AG04449 (cell line): ENCODE results near the gene EPC1.

ENCODE experiments used
- CTCF ChIA-PET: fragments of 350-600 bp; formaldehyde crosslinking; extraction: SDS; loops from one replicate; lab custom pipeline; 2021; ENCODE audit warnings: antibody characterized with exemption; lab: Yijun Ruan, JAX
- POLR2A ChIA-PET: fragments of 400-600, 350-600 bp; formaldehyde crosslinking; extraction: SDS; loops from one replicate; lab custom pipeline; 2020; ENCODE audit warnings: antibody characterized with exemption, inconsistent platforms; lab: Yijun Ruan, JAX
- DNase-seq: peaks from one replicate; pipeline ENCODE4 v3.0.0-alpha.2; 2010; ENCODE audit warnings: low read depth, low spot score
- H3K4me3 ChIP-seq: 2 replicates; pipeline ENCODE4 v1.5.1; 2011; ENCODE audit warnings: low read depth, mild to moderate bottlenecking, control low read depth, low read length
- CTCF ChIP-seq: IDR thresholded peaks from one replicate; pipeline ENCODE4 v1.5.1; 2011; ENCODE audit warnings: mild to moderate bottlenecking, moderate library complexity, low read length, control low read depth, inconsistent platforms; ENCODE audit not compliant: insufficient read depth; ENCODE audit errors: missing control alignments

EPC1 gene

GRCh38 chr10:32333849-32334248 is 13.1 kb downstream of the EPC1 start:
- ChIA-PET CTCF (interaction anchor here (0.9 to 5.4 kb wide), 2 partner anchors 11 to 158 kb away, joined by 3 to 46 read pairs; no protein-coding TSS in a partner anchor), POLR2A (no interaction called here)
- DNase-seq, result no peak
- no peak overlapping the region for H3K4me3 ChIP-seq
- no peak for TF ChIP-seq CTCF

- H3K4me3 ChIP-seq, result no peak overlapping the region
- TF ChIP-seq CTCF, result no peak
- CTCF ChIA-PET, result no interaction called here
- POLR2A ChIA-PET, result no interaction called here
- no peak for DNase-seq
These were observed 14.6 kb downstream of the EPC1 start for GRCh38 chr10:32332299-32332750.

- H3K4me3 ChIP-seq, result no peak overlapping the region
- DNase-seq, result no peak
- TF ChIP-seq CTCF, result no peak
- POLR2A ChIA-PET, result no interaction called here
- CTCF ChIA-PET, result no interaction called here
These were observed 15.4 kb downstream of the EPC1 start for GRCh38 chr10:32331606-32332005.

- CTCF ChIA-PET, result interaction anchor here (1.7 to 2.0 kb wide), 3 partner anchors 8 to 73 kb away, joined by 5 to 14 read pairs (median 7); no protein-coding TSS in a partner anchor
- TF ChIP-seq CTCF, result no peak
- no peak overlapping the region for H3K4me3 ChIP-seq
- POLR2A ChIA-PET, result no interaction called here
- no peak for DNase-seq
These were observed 16.7 kb downstream of the EPC1 start for GRCh38 chr10:32330214-32330613.

- CTCF ChIA-PET, result interaction anchor here (1.7 to 2.0 kb wide), 3 partner anchors 9 to 72 kb away, joined by 5 to 14 read pairs (median 7); no protein-coding TSS in a partner anchor
- POLR2A ChIA-PET, result no interaction called here
- no peak for DNase-seq
These were observed 17.9 kb downstream of the EPC1 start for GRCh38 chr10:32329061-32329460.

GRCh38 chr10:32328499-32328898 is 18.5 kb downstream of the EPC1 start:
- CTCF ChIA-PET, result interaction anchor here (1.1 to 1.7 kb wide), 2 partner anchors 16 to 71 kb away, joined by 4 to 7 read pairs; no protein-coding TSS in a partner anchor
- POLR2A ChIA-PET, result no interaction called here
- no peak overlapping the region for H3K4me3 ChIP-seq
- TF ChIP-seq CTCF, result no peak
- no peak for DNase-seq

More at GRCh38 chr10:32329061-32329460, 17.9 kb downstream of the EPC1 start:
- no peak for TF ChIP-seq CTCF
- H3K4me3 ChIP-seq, result no peak overlapping the region
